Liver (tissue), 9 donors: ENCODE results near the gene NPC2. TPM values are rescaled to one million over a fixed set of nuclear protein-coding genes. Genes with fewer than 3 reads are reported as not detected.
A peak's percentile ranks its signal among the peaks of the same experiment; 100 is the strongest.

Source experiments
- DNase-seq: peaks from one replicate; pipeline ENCODE4 v3.0.0-alpha.2; 2017; ENCODE audit warnings: low spot score
- H3K27ac ChIP-seq, 2 donors: one replicate each; pipeline ENCODE4 v1.7.0; 2013; ENCODE audit warnings: inconsistent platforms in 2 of 2, low read length in 2 of 2, control low read depth in 1 of 2, low read depth in 1 of 2, mild to moderate bottlenecking in 1 of 2
- H3K27me3 ChIP-seq, 4 donors: one replicate each; pipeline versions ENCODE4 v1.6.1 to v1.7.0; 2013; ENCODE audit warnings: low read length in 3 of 4, inconsistent platforms in 1 of 4, mild to moderate bottlenecking in 1 of 4, moderate library complexity in 1 of 4; ENCODE audit not compliant: control insufficient read depth in 4 of 4, insufficient read depth in 4 of 4
- H3K36me3 ChIP-seq, 4 donors: one replicate each; pipeline versions ENCODE4 v1.6.1 to v1.7.0; 2013; ENCODE audit warnings: low read length in 3 of 4, mild to moderate bottlenecking in 3 of 4, low read depth in 1 of 4, moderate library complexity in 1 of 4; ENCODE audit not compliant: control insufficient read depth in 4 of 4, insufficient read depth in 3 of 4
- H3K4me1 ChIP-seq, 4 donors: one replicate each; pipeline versions ENCODE4 v1.6.1 to v1.7.0; 2013; ENCODE audit warnings: low read length in 3 of 4, mild to moderate bottlenecking in 3 of 4, moderate library complexity in 1 of 4; ENCODE audit not compliant: control insufficient read depth in 4 of 4, insufficient read depth in 4 of 4
- H3K4me3 ChIP-seq, 3 donors: one replicate each; pipeline versions ENCODE4 v1.6.1 to v1.7.0; 2013; ENCODE audit warnings: low read length in 3 of 3, control low read depth in 1 of 3, low read depth in 1 of 3, mild to moderate bottlenecking in 1 of 3
- H3K9ac ChIP-seq, 2 donors: one replicate each; pipeline ENCODE4 v1.7.0; 2013; ENCODE audit warnings: low read length in 2 of 2, mild to moderate bottlenecking in 2 of 2, moderate library complexity in 2 of 2, control low read depth in 1 of 2, low read depth in 1 of 2
- H3K9me3 ChIP-seq, 4 donors: one replicate each; pipeline versions ENCODE4 v1.6.1 to v1.7.0; 2013; ENCODE audit warnings: low read length in 3 of 4; ENCODE audit not compliant: control insufficient read depth in 4 of 4
- FOXA1 ChIP-seq: IDR thresholded peaks from 2 replicates; pipeline ENCODE4 v1.6.1; 2016; ENCODE audit warnings: antibody characterized with exemption
- GABPA ChIP-seq, 2 donors: IDR thresholded peaks in 1 of 2; conservative IDR thresholded peaks in 1 of 2; 2 replicates each; pipeline ENCODE4 v1.6.1; 2016; ENCODE audit warnings: antibody characterized with exemption in 2 of 2, mild to moderate bottlenecking in 1 of 2, moderate library complexity in 1 of 2
- HNF4A ChIP-seq, 2 donors: conservative IDR thresholded peaks; 2 replicates each; pipeline ENCODE4 v1.6.1; 2016; ENCODE audit warnings: antibody characterized with exemption in 2 of 2, mild to moderate bottlenecking in 2 of 2
- HNF4G ChIP-seq: IDR thresholded peaks from 2 replicates; pipeline ENCODE4 v1.6.1; 2016; ENCODE audit warnings: antibody characterized with exemption
- JUND ChIP-seq, 2 donors: IDR thresholded peaks; 2 replicates each; pipeline ENCODE4 v1.6.1; 2016; ENCODE audit warnings: antibody characterized with exemption in 2 of 2
- NR2F2 ChIP-seq: IDR thresholded peaks from 2 replicates; pipeline ENCODE4 v1.6.1; 2016; ENCODE audit warnings: antibody characterized with exemption
- RAD21 ChIP-seq, 2 donors: IDR thresholded peaks; 2 replicates each; pipeline ENCODE4 v1.6.1; 2016; ENCODE audit warnings: antibody characterized with exemption in 2 of 2, mild to moderate bottlenecking in 2 of 2
- RXRA ChIP-seq, 2 donors: IDR thresholded peaks; 2 replicates each; pipeline ENCODE4 v1.6.1; 2017 to 2018; ENCODE audit warnings: antibody characterized with exemption in 2 of 2, mild to moderate bottlenecking in 1 of 2
- TAF1 ChIP-seq: conservative IDR thresholded peaks from 2 replicates; pipeline ENCODE4 v1.6.1; 2016; ENCODE audit warnings: antibody characterized with exemption, mild to moderate bottlenecking
- YY1 ChIP-seq: IDR thresholded peaks from 2 replicates; pipeline ENCODE4 v1.6.1; 2016; ENCODE audit warnings: antibody characterized with exemption, mild to moderate bottlenecking
- WGBS: extraction: QIAGEN DNeasy Blood & Tissue Kit; methylation state at CpG from one replicate; pipeline ENCODE4 v1.1.7; 2013; 5-methylcytosine and 5-hydroxymethylcytosine counted together
- polyA plus RNA-seq, 2 donors: library from polyadenylated mRNA; stranded (reverse) in 1 of 2; unstranded in 1 of 2; fragments of 200-250 nt in 1 of 2; fragments of >200 nt in 1 of 2; fragmentation: Nextera tagmentation in 1 of 2; extraction: Ambion mirVana in 1 of 2; gene quantifications; one replicate each; pipeline versions ENCODE4 v1.2.1 to v1.2.3, GENCODE V29; 2013 to 2015
- total RNA-seq, 2 donors: library from RNA; depleted of rRNA; stranded (reverse); fragments of >200 nt; gene quantifications; one replicate each; pipeline ENCODE4 v1.2.3, GENCODE V29; 2014
- TF ChIP-seq, protein P1 (sequence below): fragments of 150-350 bp; IDR thresholded peaks from 2 replicates; pipeline ENCODE4 v1.5.1; 2017; ENCODE audit warnings: improper control_type of control experiment, low read depth, low read length; ENCODE audit not compliant: missing input control
- TF ChIP-seq, protein P2 (sequence below): IDR thresholded peaks from 2 replicates; pipeline ENCODE4 v1.6.1; 2016; ENCODE audit warnings: antibody characterized with exemption
- TF ChIP-seq, protein P3 (sequence below): IDR thresholded peaks from 2 replicates; pipeline ENCODE4 v1.6.1; 2016; ENCODE audit warnings: antibody characterized with exemption
- TF ChIP-seq, protein P4 (sequence below): IDR thresholded peaks from 2 replicates; pipeline ENCODE4 v1.6.1; 2016; ENCODE audit warnings: antibody characterized with exemption
- donor health status: healthy.
- donor health status: healthy.
- donor health status: healthy.
- donor health status: healthy.
- donor health status: healthy.

NPC2 gene
- total and polyA plus RNA-seq, 4 donors, result 69.7 to 133 (median 105) TPM

DNA sequence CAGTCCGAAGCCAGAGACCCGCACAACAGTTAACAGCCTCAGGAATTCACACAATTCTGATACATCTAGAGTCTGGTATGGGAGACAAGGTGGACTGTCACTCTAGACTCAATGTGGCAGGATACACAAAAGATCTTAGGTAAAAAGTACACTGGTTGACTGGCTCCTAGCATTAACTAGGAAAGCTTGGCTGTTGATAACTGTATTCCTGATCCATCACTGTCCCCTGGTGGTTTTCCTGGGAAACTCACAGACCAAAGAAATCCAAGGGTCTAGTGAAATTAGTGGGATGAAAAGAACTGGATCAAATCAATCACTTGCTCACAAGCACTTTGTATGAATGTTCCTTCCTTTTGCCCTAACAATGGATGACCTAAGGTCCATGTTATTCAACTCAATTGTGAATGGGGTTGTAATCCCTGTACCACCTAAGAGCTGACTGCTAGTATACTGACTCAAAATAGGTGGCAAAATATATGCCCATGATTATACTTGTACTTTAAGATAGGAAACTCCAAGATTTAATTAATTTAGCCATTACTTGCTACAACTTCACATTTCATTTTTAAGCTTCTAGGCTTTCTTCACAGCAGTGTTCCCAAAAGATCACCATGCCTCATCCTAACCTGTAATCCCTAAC lies 14.0 kb downstream of the NPC2 start:
- TF ChIP-seq HNF4G, result no peak
- TF ChIP-seq RAD21 (IDR thresholded peaks at IDR 0.05), result peak; percentile 89 to 91
- TF ChIP-seq, protein P1, sequence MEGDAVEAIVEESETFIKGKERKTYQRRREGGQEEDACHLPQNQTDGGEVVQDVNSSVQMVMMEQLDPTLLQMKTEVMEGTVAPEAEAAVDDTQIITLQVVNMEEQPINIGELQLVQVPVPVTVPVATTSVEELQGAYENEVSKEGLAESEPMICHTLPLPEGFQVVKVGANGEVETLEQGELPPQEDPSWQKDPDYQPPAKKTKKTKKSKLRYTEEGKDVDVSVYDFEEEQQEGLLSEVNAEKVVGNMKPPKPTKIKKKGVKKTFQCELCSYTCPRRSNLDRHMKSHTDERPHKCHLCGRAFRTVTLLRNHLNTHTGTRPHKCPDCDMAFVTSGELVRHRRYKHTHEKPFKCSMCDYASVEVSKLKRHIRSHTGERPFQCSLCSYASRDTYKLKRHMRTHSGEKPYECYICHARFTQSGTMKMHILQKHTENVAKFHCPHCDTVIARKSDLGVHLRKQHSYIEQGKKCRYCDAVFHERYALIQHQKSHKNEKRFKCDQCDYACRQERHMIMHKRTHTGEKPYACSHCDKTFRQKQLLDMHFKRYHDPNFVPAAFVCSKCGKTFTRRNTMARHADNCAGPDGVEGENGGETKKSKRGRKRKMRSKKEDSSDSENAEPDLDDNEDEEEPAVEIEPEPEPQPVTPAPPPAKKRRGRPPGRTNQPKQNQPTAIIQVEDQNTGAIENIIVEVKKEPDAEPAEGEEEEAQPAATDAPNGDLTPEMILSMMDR, result peak; percentile 70
- TF ChIP-seq FOXA1, result no peak
- TF ChIP-seq, protein P2, sequence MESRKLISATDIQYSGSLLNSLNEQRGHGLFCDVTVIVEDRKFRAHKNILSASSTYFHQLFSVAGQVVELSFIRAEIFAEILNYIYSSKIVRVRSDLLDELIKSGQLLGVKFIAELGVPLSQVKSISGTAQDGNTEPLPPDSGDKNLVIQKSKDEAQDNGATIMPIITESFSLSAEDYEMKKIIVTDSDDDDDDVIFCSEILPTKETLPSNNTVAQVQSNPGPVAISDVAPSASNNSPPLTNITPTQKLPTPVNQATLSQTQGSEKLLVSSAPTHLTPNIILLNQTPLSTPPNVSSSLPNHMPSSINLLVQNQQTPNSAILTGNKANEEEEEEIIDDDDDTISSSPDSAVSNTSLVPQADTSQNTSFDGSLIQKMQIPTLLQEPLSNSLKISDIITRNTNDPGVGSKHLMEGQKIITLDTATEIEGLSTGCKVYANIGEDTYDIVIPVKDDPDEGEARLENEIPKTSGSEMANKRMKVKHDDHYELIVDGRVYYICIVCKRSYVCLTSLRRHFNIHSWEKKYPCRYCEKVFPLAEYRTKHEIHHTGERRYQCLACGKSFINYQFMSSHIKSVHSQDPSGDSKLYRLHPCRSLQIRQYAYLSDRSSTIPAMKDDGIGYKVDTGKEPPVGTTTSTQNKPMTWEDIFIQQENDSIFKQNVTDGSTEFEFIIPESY, result no peak
- TF ChIP-seq, protein P3, sequence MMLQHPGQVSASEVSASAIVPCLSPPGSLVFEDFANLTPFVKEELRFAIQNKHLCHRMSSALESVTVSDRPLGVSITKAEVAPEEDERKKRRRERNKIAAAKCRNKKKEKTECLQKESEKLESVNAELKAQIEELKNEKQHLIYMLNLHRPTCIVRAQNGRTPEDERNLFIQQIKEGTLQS, result no peak
- TF ChIP-seq, protein P4, sequence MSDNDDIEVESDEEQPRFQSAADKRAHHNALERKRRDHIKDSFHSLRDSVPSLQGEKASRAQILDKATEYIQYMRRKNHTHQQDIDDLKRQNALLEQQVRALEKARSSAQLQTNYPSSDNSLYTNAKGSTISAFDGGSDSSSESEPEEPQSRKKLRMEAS, result no peak
- TF ChIP-seq JUND (IDR thresholded peaks at IDR 0.05), result no peak
- H3K4me3 ChIP-seq, result no peak overlapping the region
- no peak for DNase-seq
- 97% methylated on average over 2 of the region's 2 CpGs for WGBS
- no peaks in the 10 kb centered on the region for H3K4me1 ChIP-seq
- no peak overlapping the region for H3K9ac ChIP-seq
- no peaks in the 10 kb centered on the region for H3K9me3 ChIP-seq
- H3K27me3 ChIP-seq, result no peaks in the 10 kb centered on the region
- peaks cover 7 to 32% (median 19%) of the 10 kb centered on the region in 4 donors for H3K36me3 ChIP-seq
- no peak overlapping the region for H3K27ac ChIP-seq

DNA sequence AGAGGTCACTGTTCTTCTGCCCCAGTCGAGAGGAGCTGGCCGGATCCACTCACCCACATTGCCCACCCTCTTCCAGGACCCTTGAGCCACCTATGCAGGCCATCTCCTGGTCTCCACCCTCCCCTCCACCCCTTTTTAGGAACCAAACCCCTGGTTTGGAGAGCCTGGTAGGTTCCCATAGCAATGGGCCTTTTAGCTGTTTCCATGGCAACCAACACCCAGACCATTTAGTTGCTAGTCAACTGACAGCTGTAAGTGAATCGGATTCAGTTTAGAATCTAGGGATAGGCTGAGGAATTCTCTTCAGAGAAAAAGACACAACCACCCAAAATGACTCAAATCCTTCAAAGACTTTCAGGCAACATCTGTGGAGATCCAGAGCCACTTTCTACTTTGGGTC lies 16.5 kb downstream of the NPC2 start:
- H3K36me3 ChIP-seq, result peaks cover 7 to 27% (median 16%) of the 10 kb centered on the region in 4 donors
- TF ChIP-seq YY1 (no peak), HNF4A (conservative IDR thresholded peaks at IDR 0.05) (no peak), NR2F2 (no peak), TAF1 (no peak), GABPA (IDR thresholded peaks at IDR 0.05 in 1 of 2, conservative IDR thresholded peaks at IDR 0.05 in 1 of 2) (no peak), JUND (IDR thresholded peaks at IDR 0.05) (no peak), RXRA (IDR thresholded peaks at IDR 0.05) (no peak)
- TF ChIP-seq, protein P4, result no peak
- TF ChIP-seq, protein P3, result no peak
- DNase-seq, result no peak
- H3K9ac ChIP-seq, result no peak overlapping the region
- H3K4me3 ChIP-seq, result no peak overlapping the region
- no peaks in the 10 kb centered on the region for H3K27me3 ChIP-seq
- WGBS, result 96% methylated on average over 3 of the region's 3 CpGs
- no peak overlapping the region for H3K27ac ChIP-seq
- H3K4me1 ChIP-seq, result no peaks in the 10 kb centered on the region
- H3K9me3 ChIP-seq, result no peaks in the 10 kb centered on the region
